BJ (cell line): ENCODE measurements around the gene RGS7. TPM values are rescaled to one million over a fixed set of nuclear protein-coding genes. Genes with fewer than 3 reads are reported as not detected.

Experiments
- CTCF ChIA-PET: fragments of 350-600 bp; formaldehyde crosslinking; extraction: SDS; loops from one replicate; lab custom pipeline; 2021; ENCODE audit warnings: antibody characterized with exemption, inconsistent platforms; lab: Yijun Ruan, JAX
- POLR2A ChIA-PET: fragments of 300-600 bp; sonication (Branson Sonifier 250); formaldehyde crosslinking; extraction: SDS; loops from one replicate; lab custom pipeline; 2021; ENCODE audit warnings: antibody characterized with exemption; lab: Charles Lee
- DNase-seq: peaks from one replicate; pipeline ENCODE4 v3.0.0-alpha.2; 2011; ENCODE audit warnings: low read depth
- H3K27me3 ChIP-seq: 2 replicates; pipeline ENCODE4 v1.6.0; 2011; ENCODE audit warnings: low read length; ENCODE audit not compliant: control insufficient read depth, insufficient read depth
- H3K36me3 ChIP-seq: 2 replicates; pipeline ENCODE4 v1.5.1; 2011; ENCODE audit warnings: low read length; ENCODE audit not compliant: control insufficient read depth, insufficient read depth
- H3K4me3 ChIP-seq: 2 replicates; pipeline ENCODE4 v1.5.1; 2011; ENCODE audit warnings: low read depth, mild to moderate bottlenecking, control low read depth, low read length
- polyA plus RNA-seq: library from polyadenylated mRNA; depleted of rRNA; stranded (reverse); fragments of >200 nt; gene quantifications from 2 replicates; pipeline ENCODE4 v1.2.3, GENCODE V29; 2011
- TF ChIP-seq, protein P1 (sequence below): IDR thresholded peaks from 2 replicates; pipeline ENCODE4 v1.5.1; 2011; ENCODE audit warnings: low read depth, mild to moderate bottlenecking, control low read depth, inconsistent platforms, low read length, moderate library complexity; ENCODE audit not compliant: insufficient read depth

The RGS7 gene
- polyA plus RNA-seq, 1 experiment, result 0.93 TPM

DNA sequence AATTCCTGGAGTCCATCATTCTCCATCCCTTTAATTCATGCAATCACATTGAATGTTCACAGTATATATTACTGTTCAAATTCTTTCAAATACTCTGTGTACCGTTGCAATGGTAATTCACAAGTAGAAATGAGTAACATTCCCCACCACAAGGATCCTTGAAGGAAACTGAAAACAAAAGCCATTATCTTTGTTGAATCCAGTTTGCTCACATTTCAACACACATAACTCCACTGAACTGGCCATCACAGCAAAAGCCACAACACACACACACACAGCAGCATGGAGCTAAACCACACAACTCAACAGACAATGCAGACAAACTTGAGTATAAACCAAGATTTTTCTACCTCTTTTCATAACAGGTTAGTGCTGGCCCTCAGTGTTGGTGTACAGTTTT lies 556.7 kb downstream of the RGS7 start:
- Histone ChIP-seq H3K4me3 (no peak overlapping the region), H3K27me3 (no peaks in the 10 kb centered on the region), H3K36me3 (no peaks in the 10 kb centered on the region)
- POLR2A ChIA-PET, result no interaction called here
- TF ChIP-seq, protein P1, sequence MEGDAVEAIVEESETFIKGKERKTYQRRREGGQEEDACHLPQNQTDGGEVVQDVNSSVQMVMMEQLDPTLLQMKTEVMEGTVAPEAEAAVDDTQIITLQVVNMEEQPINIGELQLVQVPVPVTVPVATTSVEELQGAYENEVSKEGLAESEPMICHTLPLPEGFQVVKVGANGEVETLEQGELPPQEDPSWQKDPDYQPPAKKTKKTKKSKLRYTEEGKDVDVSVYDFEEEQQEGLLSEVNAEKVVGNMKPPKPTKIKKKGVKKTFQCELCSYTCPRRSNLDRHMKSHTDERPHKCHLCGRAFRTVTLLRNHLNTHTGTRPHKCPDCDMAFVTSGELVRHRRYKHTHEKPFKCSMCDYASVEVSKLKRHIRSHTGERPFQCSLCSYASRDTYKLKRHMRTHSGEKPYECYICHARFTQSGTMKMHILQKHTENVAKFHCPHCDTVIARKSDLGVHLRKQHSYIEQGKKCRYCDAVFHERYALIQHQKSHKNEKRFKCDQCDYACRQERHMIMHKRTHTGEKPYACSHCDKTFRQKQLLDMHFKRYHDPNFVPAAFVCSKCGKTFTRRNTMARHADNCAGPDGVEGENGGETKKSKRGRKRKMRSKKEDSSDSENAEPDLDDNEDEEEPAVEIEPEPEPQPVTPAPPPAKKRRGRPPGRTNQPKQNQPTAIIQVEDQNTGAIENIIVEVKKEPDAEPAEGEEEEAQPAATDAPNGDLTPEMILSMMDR, result no peak
- CTCF ChIA-PET, result interaction anchor here (0.6 to 0.7 kb wide), 2 partner anchors 12 to 96 kb away, joined by 3 read pairs; no protein-coding TSS in a partner anchor
- no peak for DNase-seq

DNA sequence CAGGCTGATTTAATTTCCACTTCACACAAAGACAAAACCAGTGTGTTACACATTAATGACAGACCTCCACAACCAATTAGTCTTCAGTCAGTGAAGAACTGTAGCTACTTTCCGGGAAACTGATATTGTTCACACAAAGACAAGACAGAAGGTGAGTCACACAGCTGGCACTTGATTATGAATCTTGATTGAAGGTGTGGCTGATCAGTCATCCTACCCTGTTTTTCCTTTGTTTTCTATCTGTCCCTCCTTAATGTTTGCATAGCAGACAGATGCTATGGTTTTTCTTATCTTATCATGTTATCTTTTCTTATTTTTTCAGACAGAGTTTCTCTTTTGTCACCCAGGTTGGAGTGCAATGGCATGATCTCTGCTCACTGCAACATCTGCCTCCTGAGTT lies 560.0 kb downstream of the RGS7 start:
- DNase-seq, result no peak
- TF ChIP-seq, protein P1, result no peak
- H3K4me3 ChIP-seq, result no peak overlapping the region
- CTCF ChIA-PET, result no interaction called here
- no peaks in the 10 kb centered on the region for H3K36me3 ChIP-seq
- no peaks in the 10 kb centered on the region for H3K27me3 ChIP-seq
- POLR2A ChIA-PET, result no interaction called here

DNA sequence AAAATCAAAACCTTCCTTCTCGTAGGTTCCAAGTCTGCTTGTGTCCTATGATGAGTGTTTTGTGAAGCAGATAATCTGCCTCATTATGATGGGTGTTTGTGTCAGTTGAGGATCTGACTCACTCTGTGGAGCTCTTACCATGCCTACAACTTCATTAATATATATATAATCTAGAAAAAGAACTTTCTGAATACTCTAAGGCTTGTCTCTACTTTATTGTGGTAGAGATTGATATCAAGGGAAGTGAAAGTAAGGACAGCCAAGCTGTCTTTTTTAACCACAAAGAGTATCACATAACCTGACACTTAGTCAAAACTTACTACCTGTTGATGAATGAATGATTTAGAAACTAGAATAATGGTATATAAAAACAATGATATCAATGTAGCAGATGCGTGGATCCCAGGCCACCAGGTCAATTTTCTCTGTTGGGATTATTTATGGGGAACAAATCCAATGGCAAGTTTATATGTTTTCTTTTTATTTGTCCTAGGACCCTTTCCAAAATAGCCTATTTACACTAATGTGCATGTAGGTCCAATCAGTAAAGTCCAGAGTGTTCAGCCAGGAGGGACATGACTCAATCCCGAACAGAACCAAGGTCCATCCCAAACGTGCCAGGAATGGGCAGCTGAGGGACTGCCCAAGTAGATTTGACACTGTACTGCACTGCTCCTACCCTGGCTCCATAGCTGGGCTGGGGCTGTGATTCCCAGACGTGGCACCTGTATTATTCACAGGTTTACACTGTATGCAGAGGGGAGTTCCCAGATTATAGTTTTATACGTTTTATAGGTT lies 562.8 kb downstream of the RGS7 start:
- Histone ChIP-seq H3K36me3 (no peaks in the 10 kb centered on the region), H3K4me3 (no peak overlapping the region), H3K27me3 (no peaks in the 10 kb centered on the region)
- TF ChIP-seq, protein P1, result no peak
- ChIA-PET CTCF (no interaction called here), POLR2A (no interaction called here)
- DNase-seq, result no peak

DNA sequence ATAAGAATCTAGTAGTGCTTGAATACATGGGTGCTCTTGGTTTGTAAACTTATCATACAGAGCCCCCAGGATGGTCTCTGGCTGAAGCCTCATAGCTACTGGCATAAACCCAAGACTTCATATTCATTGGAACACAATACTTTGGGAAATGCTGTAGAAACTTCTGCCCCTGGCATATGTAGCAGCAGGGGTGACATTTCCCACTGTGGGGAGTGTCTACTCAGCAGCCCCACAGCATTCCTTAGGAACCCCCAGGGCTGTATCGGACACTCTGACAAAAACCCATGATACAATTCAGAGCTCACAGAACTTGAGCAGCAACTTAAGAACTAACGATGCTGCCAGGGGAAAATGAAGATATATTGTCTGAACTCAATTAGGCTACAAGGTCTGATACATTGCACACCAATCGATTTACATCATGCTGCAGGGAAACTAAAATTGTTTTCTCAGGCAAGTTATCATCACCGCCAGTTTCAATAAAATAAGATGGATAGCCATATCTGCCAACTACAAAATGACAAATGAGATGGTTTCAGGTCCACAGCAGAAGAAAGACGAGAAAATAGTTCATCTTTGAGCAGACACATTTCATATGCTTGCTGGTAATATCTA lies 564.0 kb downstream of the RGS7 start:
- ChIA-PET CTCF (no interaction called here), POLR2A (no interaction called here)
- H3K4me3 ChIP-seq, result no peak overlapping the region
- no peaks in the 10 kb centered on the region for H3K36me3 ChIP-seq
- no peaks in the 10 kb centered on the region for H3K27me3 ChIP-seq
- TF ChIP-seq, protein P1, result no peak
- no peak for DNase-seq

DNA sequence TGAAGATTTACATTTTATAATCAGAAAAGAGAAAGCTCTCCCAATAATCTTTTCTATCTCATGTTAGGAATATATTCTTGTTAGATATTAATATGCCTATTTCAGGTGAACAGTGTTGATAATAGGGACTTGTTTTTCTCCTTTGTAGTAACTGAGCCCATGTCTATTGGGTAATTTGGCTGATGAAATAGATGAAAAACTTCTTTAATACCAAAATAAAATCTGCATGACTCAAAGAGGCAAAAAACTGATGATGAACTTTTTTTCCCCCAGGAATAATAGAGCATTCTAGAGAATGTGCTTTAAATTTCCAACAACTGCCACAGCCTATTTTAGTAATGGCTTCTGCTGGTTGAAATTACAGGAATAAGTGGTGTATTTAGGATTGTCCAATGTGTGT lies 566.1 kb downstream of the RGS7 start:
- TF ChIP-seq, protein P1, result no peak
- no peaks in the 10 kb centered on the region for H3K27me3 ChIP-seq
- no peak for DNase-seq
- ChIA-PET POLR2A (no interaction called here), CTCF (interaction anchor here (0.9 kb wide), 1 partner anchor 8 kb away, joined by 3 read pairs; no protein-coding TSS in a partner anchor)
- no peaks in the 10 kb centered on the region for H3K36me3 ChIP-seq
- no peak overlapping the region for H3K4me3 ChIP-seq
